BJ (cell line): ENCODE results near the gene C19orf53. TPM values are rescaled to one million over a fixed set of nuclear protein-coding genes. Genes with fewer than 3 reads are reported as not detected.
"Not testable (repeated sequence)": the region's sequence is repeated elsewhere in the genome, so short reads cannot be mapped to it uniquely, and the experiment has no call there.

Experiments
- CTCF ChIA-PET: fragments of 350-600 bp; formaldehyde crosslinking; extraction: SDS; loops from one replicate; lab custom pipeline; 2021; ENCODE audit warnings: antibody characterized with exemption, inconsistent platforms; lab: Yijun Ruan, JAX
- POLR2A ChIA-PET: fragments of 300-600 bp; sonication (Branson Sonifier 250); formaldehyde crosslinking; extraction: SDS; loops from one replicate; lab custom pipeline; 2021; ENCODE audit warnings: antibody characterized with exemption; lab: Charles Lee
- DNase-seq: peaks from one replicate; pipeline ENCODE4 v3.0.0-alpha.2; 2011; ENCODE audit warnings: low read depth
- H3K27me3 ChIP-seq: 2 replicates; pipeline ENCODE4 v1.6.0; 2011; ENCODE audit warnings: low read length; ENCODE audit not compliant: control insufficient read depth, insufficient read depth
- H3K36me3 ChIP-seq: 2 replicates; pipeline ENCODE4 v1.5.1; 2011; ENCODE audit warnings: low read length; ENCODE audit not compliant: control insufficient read depth, insufficient read depth
- H3K4me3 ChIP-seq: 2 replicates; pipeline ENCODE4 v1.5.1; 2011; ENCODE audit warnings: low read depth, mild to moderate bottlenecking, control low read depth, low read length
- polyA plus RNA-seq: library from polyadenylated mRNA; depleted of rRNA; stranded (reverse); fragments of >200 nt; gene quantifications from 2 replicates; pipeline ENCODE4 v1.2.3, GENCODE V29; 2011
- TF ChIP-seq, protein P1 (sequence below): IDR thresholded peaks from 2 replicates; pipeline ENCODE4 v1.5.1; 2011; ENCODE audit warnings: low read depth, mild to moderate bottlenecking, control low read depth, inconsistent platforms, low read length, moderate library complexity; ENCODE audit not compliant: insufficient read depth

Gene C19orf53
- polyA plus RNA-seq, 1 experiment = 276 TPM

- DNase-seq = no peak
- Histone ChIP-seq H3K27me3 (no peaks in the 10 kb centered on the region), H3K4me3 (no peak overlapping the region), H3K36me3 (peaks cover 28% of the 10 kb centered on the region)
- ChIA-PET POLR2A (no interaction called here), CTCF (interaction anchor here (0.6 kb wide), 1 partner anchor 583 kb away, joined by 4 read pairs; no protein-coding TSS in a partner anchor)
- TF ChIP-seq, protein P1, sequence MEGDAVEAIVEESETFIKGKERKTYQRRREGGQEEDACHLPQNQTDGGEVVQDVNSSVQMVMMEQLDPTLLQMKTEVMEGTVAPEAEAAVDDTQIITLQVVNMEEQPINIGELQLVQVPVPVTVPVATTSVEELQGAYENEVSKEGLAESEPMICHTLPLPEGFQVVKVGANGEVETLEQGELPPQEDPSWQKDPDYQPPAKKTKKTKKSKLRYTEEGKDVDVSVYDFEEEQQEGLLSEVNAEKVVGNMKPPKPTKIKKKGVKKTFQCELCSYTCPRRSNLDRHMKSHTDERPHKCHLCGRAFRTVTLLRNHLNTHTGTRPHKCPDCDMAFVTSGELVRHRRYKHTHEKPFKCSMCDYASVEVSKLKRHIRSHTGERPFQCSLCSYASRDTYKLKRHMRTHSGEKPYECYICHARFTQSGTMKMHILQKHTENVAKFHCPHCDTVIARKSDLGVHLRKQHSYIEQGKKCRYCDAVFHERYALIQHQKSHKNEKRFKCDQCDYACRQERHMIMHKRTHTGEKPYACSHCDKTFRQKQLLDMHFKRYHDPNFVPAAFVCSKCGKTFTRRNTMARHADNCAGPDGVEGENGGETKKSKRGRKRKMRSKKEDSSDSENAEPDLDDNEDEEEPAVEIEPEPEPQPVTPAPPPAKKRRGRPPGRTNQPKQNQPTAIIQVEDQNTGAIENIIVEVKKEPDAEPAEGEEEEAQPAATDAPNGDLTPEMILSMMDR = no peak
These were observed 8.2 kb upstream of the C19orf53 start for GRCh38 chr19:13766095-13766481.

DNA sequence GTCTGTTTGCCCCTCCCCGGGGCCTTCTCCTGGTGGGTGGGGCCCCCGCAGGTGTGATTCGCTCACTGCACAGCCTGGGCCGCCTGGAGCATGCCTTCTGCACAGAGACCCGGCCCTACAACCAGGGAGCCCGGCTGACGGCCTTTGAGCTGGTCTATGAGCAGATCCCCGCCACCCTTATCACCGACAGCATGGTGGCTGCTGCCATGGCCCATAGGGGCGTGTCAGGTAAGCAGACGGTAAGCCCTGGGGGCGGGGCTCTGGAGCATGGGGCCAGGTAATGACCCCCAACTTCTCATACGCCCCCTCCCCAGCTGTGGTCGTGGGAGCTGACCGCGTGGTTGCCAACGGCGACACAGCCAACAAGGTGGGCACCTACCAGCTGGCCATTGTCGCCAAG is 5.7 kb upstream of the C19orf53 start:
- POLR2A ChIA-PET = interaction anchor here (0.6 kb wide), 1 partner anchor 14 kb away, joined by 10 read pairs; no protein-coding TSS in a partner anchor
- CTCF ChIA-PET = no interaction called here
- TF ChIP-seq, protein P1 = no peak
- H3K36me3 ChIP-seq = peaks cover 21% of the 10 kb centered on the region
- DNase-seq = no peak
- H3K27me3 ChIP-seq = no peaks in the 10 kb centered on the region
- no peak overlapping the region for H3K4me3 ChIP-seq

GRCh38 chr19:13770013-13770635 is 4.1 kb upstream of the C19orf53 start:
- DNase-seq = no peak
- ChIA-PET CTCF (no interaction called here), POLR2A (no interaction called here)
- Histone ChIP-seq H3K27me3 (no peaks in the 10 kb centered on the region), H3K36me3 (peaks cover 21% of the 10 kb centered on the region), H3K4me3 (no peak overlapping the region)
- TF ChIP-seq, protein P1 = no peak

GRCh38 chr19:13778398-13778797 is 4.1 kb downstream of the C19orf53 start:
- Histone ChIP-seq H3K36me3 (peaks cover 16% of the 10 kb centered on the region), H3K4me3 (no peak overlapping the region), H3K27me3 (no peaks in the 10 kb centered on the region)
- CTCF ChIA-PET = no interaction called here
- POLR2A ChIA-PET = no interaction called here
- no peak for DNase-seq
- TF ChIP-seq, protein P1 = no peak

- Histone ChIP-seq H3K36me3 (peaks cover 16% of the 10 kb centered on the region), H3K4me3 (no peak overlapping the region), H3K27me3 (no peaks in the 10 kb centered on the region)
- TF ChIP-seq, protein P1 = no peak
- POLR2A ChIA-PET = no interaction called here
- no peak for DNase-seq
- CTCF ChIA-PET = no interaction called here
These were observed 4.6 kb downstream of the C19orf53 start for GRCh38 chr19:13778847-13779246.

DNA sequence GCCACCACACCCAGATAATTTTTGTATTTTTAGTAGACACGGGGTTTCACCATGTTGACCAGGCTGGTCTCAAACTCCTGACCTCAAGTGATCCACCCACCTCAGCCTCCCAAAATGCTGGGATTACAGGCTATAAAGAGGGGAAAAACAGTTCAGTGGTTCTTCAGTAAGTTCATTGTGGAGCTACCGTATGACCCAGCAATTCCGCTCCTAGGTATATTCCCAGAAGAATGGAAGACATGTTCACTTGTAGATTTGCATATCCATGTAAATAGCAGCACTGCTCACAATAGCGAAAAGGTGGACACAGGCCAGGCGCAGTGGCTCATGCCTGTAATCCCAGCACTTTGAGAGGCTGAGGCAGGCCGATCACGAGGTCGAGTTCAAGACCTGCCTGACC is 5.5 kb downstream of the C19orf53 start:
- H3K4me3 ChIP-seq, POLR2A ChIA-PET, DNase-seq, CTCF ChIA-PET, H3K27me3 ChIP-seq: not testable (repeated sequence)
- peaks cover 16% of the 10 kb centered on the region for H3K36me3 ChIP-seq
